SK-N-MC (cell line): ENCODE measurements around the gene ELK3.

Experiments used
- DNase-seq: peaks from one replicate; pipeline ENCODE4 v3.0.0-alpha.2; 2011; ENCODE audit warnings: low read depth, low spot score
- H3K27ac ChIP-seq: fragments of 200-600 bp; sonication (generic); 2 replicates; pipeline ENCODE4 v1.5.1; 2016; ENCODE audit warnings: mixed run types
- H3K36me3 ChIP-seq: fragments of 200-600 bp; sonication (generic); 2 replicates; pipeline ENCODE4 v1.6.1; 2017; ENCODE audit warnings: antibody characterized with exemption, low read length, mixed read lengths; ENCODE audit not compliant: insufficient read depth
- H3K4me3 ChIP-seq: fragments of 200-600 bp; sonication (generic); 2 replicates; pipeline ENCODE4 v1.5.1; 2016
- H3K9ac ChIP-seq: fragments of 200-600 bp; sonication (generic); 2 replicates; pipeline ENCODE4 v1.8.0; 2017; ENCODE audit warnings: mixed run types, mixed read lengths; ENCODE audit not compliant: insufficient read length
- H3K9me3 ChIP-seq: fragments of 200-600 bp; sonication (generic); 2 replicates; pipeline ENCODE4 v1.6.1; 2017; ENCODE audit warnings: low read depth, mild to moderate bottlenecking, antibody characterized with exemption, low read length, moderate library complexity, mixed read lengths
- EZH2 ChIP-seq: fragments of 200-600 bp; sonication (generic); IDR thresholded peaks from one replicate; pipeline ENCODE4 v1.6.1; 2017; ENCODE audit warnings: antibody characterized with exemption
- FOXP2 ChIP-seq: optimal IDR thresholded peaks from 2 replicates; pipeline ENCODE3; 2011; ENCODE audit warnings: mild to moderate bottlenecking, moderate library complexity; ENCODE audit not compliant: insufficient read depth; ENCODE audit errors: extremely low read length, control extremely low read depth
- POLR2AphosphoS5 ChIP-seq: IDR thresholded peaks from 2 replicates; pipeline ENCODE4 v1.6.1; 2012; ENCODE audit warnings: mild to moderate bottlenecking, low read depth, low read length, borderline replicate concordance

Gene ELK3

DNA sequence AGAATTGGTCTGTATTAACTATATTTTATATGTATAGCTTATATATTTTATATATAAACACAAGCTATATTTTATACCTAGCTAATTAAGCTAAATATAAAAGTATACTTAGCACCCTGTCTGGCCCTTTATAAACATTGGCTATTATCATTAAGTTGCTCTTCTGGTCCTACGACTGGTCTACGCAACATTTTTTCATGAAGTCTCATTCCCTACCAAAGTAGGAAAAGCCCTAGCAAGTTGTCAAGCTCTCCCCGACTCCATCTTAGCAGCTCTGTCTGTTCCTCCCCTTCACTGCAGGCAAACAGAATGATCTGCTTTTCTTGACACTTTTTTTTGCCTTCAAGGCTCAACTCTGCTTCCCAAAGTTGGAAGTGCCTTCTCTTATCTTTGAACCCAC lies 36.7 kb upstream of the ELK3 start:
- H3K9ac ChIP-seq: no peak overlapping the region
- no peak for TF ChIP-seq POLR2AphosphoS5
- TF ChIP-seq FOXP2: no peak
- TF ChIP-seq EZH2: no peak
- DNase-seq: no peak
- no peak overlapping the region for H3K4me3 ChIP-seq
- no peak overlapping the region for H3K27ac ChIP-seq
- no peaks in the 10 kb centered on the region for H3K36me3 ChIP-seq
- H3K9me3 ChIP-seq: no peaks in the 10 kb centered on the region

DNA sequence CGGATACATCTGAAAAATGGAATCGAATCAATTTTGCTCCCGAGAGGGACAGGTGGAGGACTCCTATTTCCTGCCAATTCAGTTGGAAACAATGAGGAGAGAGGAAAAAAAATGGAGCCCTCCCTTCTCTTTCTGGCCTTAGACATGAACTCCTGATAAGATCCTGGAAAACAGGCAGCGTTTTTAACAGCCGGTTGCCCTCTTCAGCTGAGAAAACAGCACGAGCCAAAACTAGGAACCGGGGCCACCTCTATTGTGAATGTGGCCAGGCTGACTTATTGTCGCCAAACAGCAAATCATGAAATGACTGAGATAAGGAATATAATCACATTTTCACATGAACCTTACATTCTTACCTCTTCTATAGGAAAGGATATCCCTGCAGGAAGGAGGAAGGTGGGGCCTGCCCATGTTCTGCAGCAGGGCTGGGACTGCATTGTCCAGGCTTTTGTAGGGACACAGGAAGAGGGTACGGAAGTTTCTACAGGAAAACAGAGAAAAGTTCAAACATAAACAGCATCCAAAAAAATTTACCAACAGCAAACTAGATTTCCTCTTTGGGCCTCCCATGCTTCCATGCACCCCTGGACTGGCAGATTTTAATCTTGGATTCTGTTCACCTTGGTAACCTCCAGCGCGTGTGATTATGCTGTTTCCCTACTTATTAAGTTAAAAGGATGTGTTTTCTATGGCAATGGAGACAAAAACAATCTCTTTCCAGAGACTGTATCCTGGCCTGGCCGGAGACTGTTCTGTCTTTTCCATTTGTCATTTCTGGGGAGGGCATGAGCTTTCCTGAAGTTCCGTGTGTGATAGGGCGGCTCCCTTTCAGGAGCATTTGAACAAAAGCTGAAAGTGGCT lies 29.0 kb upstream of the ELK3 start:
- TF ChIP-seq EZH2 (no peak), POLR2AphosphoS5 (no peak), FOXP2 (no peak)
- no peak for DNase-seq
- Histone ChIP-seq H3K9ac (no peak overlapping the region), H3K27ac (no peak overlapping the region), H3K9me3 (no peaks in the 10 kb centered on the region), H3K4me3 (no peak overlapping the region), H3K36me3 (no peaks in the 10 kb centered on the region)

- TF ChIP-seq EZH2 (no peak), FOXP2 (no peak), POLR2AphosphoS5 (no peak)
- no peak for DNase-seq
- no peak overlapping the region for H3K9ac ChIP-seq
- H3K27ac ChIP-seq: no peak overlapping the region
- H3K36me3 ChIP-seq: no peaks in the 10 kb centered on the region
- H3K4me3 ChIP-seq: no peak overlapping the region
- H3K9me3 ChIP-seq: no peaks in the 10 kb centered on the region
These were observed 27.4 kb upstream of the ELK3 start for GRCh38 chr12:96166765-96167164.

GRCh38 chr12:96167492-96167891 lies 26.7 kb upstream of the ELK3 start:
- no peak overlapping the region for H3K27ac ChIP-seq
- TF ChIP-seq FOXP2 (no peak), EZH2 (no peak), POLR2AphosphoS5 (no peak)
- no peaks in the 10 kb centered on the region for H3K9me3 ChIP-seq
- no peak overlapping the region for H3K9ac ChIP-seq
- H3K4me3 ChIP-seq: no peak overlapping the region
- DNase-seq: no peak
- no peaks in the 10 kb centered on the region for H3K36me3 ChIP-seq

DNA sequence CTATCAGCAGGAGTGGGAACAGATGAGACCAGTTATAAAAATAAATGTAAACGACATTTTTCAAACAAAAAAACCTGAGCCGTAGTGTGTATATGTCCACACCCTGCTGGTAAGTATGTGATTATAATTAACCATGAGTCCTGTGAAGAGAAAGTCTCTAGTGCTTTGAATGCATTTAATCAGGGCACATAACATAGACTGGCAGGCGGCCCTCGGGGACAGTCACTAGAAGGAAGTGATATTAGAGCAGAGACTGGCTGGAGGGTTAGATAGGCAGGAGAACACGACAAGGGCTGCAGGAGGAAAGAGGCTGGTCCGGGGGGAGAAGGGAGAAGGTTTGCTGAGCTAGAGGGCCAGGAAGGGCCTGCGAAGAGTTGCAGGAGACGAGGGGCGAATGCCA lies 23.8 kb upstream of the ELK3 start:
- DNase-seq: no peak
- no peak overlapping the region for H3K9ac ChIP-seq
- H3K9me3 ChIP-seq: no peaks in the 10 kb centered on the region
- H3K36me3 ChIP-seq: no peaks in the 10 kb centered on the region
- no peak overlapping the region for H3K27ac ChIP-seq
- TF ChIP-seq FOXP2 (no peak), POLR2AphosphoS5 (no peak), EZH2 (no peak)
- H3K4me3 ChIP-seq: no peak overlapping the region

DNA sequence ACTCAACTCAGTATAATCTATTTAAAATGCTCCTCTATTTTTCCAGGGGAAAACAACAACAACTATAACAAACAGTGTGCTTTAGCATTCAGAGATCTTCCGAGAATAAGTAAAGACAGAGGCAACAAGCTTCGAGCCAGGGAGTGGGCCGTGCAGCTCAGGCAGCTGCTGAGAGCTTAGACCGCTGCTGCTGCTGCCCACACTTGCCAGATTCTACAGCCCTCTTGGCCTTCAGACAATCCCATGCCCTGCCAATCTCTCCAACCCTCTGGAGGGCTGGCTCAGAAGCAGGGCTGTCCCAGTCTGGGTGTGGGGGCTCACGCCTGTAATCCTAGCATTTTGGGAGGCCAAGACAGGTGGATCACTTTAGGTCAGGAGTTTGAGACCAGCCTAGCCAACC lies 23.4 kb upstream of the ELK3 start:
- DNase-seq: no peak
- H3K4me3 ChIP-seq: no peak overlapping the region
- H3K9ac ChIP-seq: no peak overlapping the region
- H3K27ac ChIP-seq: no peak overlapping the region
- H3K36me3 ChIP-seq: no peaks in the 10 kb centered on the region
- no peaks in the 10 kb centered on the region for H3K9me3 ChIP-seq
- TF ChIP-seq POLR2AphosphoS5: no peak
- no peak for TF ChIP-seq FOXP2

DNA sequence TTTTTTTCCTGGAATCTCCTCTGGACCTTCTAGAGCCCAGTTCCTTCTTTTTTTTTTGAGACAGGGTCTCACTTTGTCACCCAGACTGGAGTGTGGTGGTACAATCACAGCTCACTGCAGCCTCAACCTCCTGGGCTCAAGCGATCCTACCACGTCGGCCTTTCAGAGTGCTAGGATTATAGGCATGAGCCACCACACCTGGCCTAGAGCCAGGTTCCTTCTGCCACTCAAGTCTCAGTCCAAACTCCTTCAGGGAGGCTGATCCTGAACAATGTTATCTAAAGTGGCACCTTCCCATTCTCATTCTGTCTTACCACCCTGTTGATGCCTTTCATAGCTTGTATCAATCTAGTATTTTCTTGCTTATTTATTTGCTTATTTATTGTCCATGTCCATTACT lies 22.3 kb upstream of the ELK3 start:
- no peak for DNase-seq
- H3K36me3 ChIP-seq: no peaks in the 10 kb centered on the region
- no peak for TF ChIP-seq EZH2
- no peak for TF ChIP-seq FOXP2
- no peak for TF ChIP-seq POLR2AphosphoS5
- no peak overlapping the region for H3K9ac ChIP-seq
- H3K4me3 ChIP-seq: no peak overlapping the region
- H3K9me3 ChIP-seq: no peaks in the 10 kb centered on the region
- no peak overlapping the region for H3K27ac ChIP-seq

GRCh38 chr12:96172981-96173380 lies 21.2 kb upstream of the ELK3 start:
- Histone ChIP-seq H3K27ac (no peak overlapping the region), H3K36me3 (no peaks in the 10 kb centered on the region), H3K9me3 (no peaks in the 10 kb centered on the region), H3K9ac (no peak overlapping the region), H3K4me3 (no peak overlapping the region)
- no peak for TF ChIP-seq EZH2
- TF ChIP-seq FOXP2: no peak
- TF ChIP-seq POLR2AphosphoS5: no peak
- DNase-seq: no peak

- Histone ChIP-seq H3K9ac (no peak overlapping the region), H3K36me3 (no peaks in the 10 kb centered on the region), H3K4me3 (no peak overlapping the region), H3K27ac (no peak overlapping the region), H3K9me3 (no peaks in the 10 kb centered on the region)
- no peak for DNase-seq
- no peak for TF ChIP-seq POLR2AphosphoS5
- TF ChIP-seq EZH2: no peak
- no peak for TF ChIP-seq FOXP2
These were observed 17.6 kb upstream of the ELK3 start for GRCh38 chr12:96176575-96176974.
